SKM-1 treated with dmso at 0.1 percent for 144 hours (cell line): ENCODE measurements around the gene PCTP.
A peak's percentile ranks its signal among the peaks of the same experiment; 100 is the strongest.

ENCODE experiments used
- DNase-seq: peaks from one replicate; lab custom pipeline; 2025; ENCODE audit not compliant: unreplicated experiment; lab: John Stamatoyannopoulos, UW

Gene PCTP

DNA sequence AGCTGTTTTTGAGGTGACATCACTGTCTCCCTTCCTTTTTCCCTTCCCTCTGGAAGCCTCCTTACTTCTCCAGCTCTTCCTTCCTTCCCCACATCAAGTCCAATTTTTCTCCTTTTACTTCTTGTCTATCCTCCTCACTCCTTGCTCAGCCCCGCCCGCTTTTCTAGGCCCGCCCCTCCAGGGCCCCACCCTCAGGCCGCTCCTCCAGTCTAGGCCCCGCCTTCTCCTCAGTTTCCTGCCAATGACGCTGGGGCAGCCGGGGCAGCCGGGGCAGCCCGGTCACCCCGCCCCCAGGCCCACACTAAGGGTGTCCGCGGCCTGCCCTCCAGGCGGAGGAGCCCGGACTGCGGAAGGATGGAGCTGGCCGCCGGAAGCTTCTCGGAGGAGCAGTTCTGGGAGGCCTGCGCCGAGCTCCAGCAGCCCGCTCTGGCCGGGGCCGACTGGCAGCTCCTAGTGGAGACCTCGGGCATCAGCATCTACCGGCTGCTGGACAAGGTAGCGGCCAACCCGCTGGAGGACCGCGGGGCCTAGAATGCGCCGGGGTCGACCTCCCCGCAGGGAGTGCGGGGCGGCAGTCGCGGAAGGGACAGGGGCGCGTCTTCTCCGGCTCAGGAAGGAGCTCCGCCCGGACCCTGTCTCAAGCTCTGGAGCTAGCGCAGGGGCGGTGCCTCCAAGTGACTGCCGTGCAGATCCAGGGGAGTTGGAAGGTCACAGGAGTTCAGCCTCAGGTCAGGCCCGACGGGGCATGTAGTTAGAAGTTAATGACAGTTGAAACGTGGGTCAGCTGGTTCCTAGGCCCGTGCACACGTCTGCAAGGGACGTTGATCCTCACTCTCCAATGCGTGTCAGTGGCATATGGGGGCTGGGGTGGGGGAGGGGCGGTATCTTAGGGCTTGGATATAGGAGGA is at the start of gene PCTP:
PCTP (plus strand) TSS at position 302 of the 908 bp plus-strand sequence; CDS start at position 355, 53 bp downstream.
- peak; percentile 91 for DNase-seq

DNA sequence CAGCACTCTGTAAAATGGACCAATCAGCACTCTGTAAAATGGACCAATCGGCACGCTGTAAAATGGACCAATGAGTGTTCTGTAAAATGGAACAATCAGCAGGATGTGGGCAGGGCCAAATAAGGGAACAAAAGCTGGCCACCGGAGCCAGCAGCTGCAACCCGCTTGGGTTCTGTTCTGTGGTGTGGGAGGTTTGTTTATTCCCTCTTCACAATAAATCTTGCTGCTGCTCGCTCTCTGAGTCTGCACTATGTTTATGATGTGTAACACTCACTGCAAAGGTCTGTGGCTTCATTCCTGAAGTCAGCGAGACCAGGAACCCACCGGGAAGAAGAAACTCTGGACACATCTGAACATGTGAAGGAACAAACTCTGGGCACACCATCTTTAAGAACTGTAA is 48.7 kb upstream of the PCTP start:
- DNase-seq: no peak

DNA sequence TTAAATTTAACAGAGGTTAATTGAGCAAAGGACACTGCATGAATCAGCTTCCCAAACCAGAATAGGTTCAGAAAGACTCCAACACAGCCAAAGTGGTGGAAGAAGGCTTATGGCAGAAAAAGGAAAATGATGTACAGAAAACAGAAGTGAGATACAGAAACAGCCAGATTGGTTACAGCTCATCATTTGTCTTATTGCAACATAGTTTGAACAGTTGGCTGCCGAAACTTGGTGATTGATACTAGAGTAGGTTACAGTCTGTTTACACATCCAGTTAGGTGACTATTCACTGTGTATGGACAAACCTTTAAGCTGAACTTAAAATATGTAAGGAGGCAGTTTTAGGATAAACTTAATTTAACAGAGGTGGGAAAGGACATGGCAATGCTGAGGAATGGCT is 46.5 kb upstream of the PCTP start:
- peak; percentile 29 for DNase-seq

DNA sequence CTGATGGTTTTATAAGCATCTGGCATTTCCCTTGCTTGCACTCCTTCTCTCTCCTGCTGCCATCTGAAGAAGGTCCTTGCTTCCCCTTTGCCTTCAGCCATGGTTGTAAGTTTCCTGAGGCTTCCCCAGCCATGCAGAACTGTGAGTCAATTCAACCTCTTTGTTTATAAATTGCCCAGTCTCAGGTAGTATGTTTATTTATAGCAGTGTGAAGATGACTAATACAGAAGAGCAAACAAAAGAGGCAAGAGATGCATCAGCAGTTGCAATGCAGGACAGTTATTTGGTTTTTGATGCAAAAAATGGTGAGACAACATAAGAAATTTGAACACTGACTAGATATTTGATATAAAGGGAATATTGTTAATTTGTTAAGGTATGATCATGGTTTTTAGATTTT is 45.0 kb upstream of the PCTP start:
- DNase-seq: no peak

DNA sequence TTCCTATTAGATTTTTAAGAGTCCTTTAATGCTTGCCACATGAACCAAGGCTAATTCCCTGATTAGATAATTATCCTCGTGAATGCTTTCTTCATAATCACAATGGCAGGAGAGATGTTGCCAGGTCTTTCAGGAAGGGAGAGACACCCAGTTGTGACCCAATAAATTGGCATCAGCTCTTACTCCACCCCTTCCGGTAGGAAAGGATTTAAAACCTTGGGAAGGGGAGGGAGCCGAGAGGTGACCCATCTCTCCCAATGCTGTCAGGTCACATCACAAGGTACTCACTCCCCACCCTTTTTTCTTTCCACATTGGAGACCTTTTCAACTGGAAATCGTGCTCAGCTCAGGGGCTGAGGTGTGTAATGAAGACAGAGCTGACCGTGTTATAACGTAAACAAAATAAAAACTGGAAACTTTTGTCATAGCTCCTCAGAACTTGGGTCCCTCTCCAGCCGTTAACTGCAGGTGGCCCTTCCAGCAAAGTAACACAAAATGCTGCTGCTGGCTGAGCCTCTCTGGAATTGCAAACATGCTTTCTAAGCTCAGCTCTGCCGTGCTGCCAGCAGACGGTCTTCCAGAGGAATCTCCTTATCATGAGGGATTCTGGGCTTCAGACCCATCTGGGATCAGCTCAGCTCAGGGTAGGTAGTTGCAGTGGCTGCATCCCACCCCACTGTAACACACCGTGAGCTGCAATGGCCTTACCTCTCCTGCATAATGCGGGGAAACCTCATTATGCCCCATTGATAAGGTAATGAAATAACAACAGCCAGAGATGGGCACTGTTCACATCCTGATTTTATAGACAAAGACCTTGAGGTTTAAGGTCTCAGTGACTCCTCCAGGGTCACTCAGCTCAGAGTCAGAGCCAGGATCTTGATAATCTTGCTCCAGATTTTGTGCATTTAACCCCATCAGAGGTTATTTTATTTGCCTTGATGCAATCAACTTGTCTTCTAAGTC is 43.8 kb upstream of the PCTP start:
- no peak for DNase-seq

DNA sequence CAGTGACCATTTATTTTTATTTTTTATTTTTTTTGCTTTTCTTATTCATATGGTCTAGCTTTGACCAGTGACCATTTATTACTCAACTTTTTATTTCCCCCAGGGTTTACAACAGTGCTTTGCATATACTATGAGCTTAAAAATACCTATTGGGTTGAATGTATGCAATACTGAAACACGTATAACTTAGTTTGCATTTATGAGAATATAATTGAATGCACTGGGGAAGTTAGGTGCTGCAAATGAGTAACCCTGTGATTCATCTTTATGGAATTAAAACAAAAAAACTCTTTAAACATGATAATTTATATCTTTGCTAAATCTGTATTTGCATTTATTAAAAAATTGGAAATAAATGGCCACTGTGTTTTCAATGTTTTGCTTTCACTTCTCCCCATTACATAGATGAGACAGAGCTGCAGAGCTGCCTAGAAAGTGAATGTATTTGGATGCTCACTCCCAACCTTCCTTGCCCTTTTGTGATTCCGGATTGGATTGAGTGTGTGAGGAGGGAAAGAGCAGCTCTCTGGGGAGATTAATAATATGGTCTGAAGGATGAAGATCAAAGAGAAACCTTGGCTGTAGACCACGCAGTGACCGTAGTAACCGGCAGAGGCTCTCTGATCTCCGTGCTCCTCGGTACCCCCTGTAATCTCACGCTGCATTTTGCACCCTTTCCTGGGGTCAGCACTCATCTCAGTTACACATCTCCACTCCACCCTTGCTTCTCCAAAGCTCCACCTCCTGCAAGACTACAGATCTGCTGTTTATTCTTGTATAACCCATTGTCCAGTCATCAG is 42.5 kb upstream of the PCTP start:
- no peak for DNase-seq

DNA sequence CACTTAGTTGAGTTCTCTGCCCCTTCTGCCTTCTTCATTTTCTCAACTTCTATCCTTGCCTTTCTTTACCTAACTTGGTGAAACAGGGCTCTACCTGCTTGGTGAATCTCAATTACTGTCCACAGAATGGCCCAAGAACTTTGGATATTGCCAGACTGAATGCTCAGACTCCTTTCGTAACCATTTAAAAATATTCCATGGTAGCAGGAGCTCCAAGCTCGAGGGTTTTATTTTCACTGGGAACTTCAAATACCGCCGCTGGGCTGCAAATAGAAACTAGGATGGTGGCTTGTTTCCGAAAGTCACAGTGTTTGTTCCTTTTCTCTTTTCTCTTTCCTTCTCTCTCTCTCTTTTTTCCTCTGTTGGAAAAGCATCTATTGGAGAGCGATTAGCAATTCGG is 41.4 kb upstream of the PCTP start:
- DNase-seq: no peak

DNA sequence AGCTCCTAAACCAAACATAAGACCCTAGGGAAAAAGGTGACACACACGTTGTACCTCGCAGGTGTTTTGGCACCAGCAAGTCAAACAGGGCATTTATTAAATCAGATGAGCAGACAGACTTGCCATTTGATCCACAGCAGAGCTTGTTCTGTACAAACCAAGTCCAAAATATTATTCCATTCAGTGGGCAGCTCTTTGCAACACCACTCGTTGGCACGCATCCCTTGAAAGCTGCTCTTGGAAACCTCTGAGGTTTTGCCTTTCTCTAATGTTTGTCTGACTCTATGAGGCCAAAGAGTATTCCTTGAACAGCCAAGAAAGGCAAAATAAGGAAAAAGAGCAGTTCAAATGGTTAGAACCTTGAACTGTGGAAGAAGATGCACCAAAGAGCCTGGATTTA is 40.9 kb upstream of the PCTP start:
- DNase-seq: no peak

DNA sequence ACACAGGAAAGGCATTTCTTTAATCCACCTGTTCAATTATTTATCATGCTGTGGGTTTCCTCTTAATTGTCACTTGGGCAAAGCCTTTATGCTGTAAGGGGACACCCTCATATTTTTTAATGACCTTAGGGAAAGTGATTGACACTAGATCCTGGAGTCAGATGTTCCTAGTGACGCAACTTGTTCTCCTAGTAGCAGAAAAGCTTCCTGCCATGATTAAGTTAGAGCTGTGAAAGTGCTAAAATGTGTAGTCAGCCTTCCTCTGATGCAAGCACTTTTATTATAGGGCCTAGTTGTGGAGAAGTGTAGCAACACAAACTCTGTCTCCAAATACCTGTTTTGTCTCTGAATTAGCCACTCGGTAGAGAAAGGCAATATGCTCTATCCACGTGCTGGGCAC is 40.4 kb upstream of the PCTP start:
- peak; percentile 11 for DNase-seq

DNA sequence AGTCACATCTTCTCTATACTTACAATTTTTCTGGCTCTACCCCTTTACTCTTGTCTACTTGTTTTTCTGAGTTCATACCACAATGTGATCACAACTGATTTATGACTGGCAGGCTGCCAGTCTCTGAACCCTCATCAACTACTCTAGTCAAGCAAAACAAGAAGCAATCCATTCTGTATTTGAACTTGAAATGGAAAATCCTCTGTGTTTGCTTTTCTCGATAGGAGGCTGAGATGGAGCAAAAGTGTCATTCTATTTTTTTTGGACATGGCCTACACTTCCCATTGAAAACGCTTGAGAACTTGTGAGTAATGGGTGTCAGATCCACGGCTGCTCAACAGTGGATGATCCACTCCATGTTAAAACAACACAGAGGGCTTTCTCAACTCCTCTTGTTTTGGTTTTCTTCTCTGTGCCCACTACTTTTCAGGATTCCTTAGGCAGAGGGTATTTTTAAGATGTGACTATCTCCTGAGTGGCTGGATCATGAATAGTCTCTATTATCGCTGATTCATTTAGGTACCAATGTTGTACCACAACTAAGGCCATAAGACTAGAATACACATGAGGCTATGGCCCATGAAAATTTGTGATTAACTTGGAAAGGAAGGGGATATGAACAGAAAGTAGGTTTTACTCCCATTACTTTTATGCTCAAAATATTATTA is 39.9 kb upstream of the PCTP start:
- no peak for DNase-seq

DNA sequence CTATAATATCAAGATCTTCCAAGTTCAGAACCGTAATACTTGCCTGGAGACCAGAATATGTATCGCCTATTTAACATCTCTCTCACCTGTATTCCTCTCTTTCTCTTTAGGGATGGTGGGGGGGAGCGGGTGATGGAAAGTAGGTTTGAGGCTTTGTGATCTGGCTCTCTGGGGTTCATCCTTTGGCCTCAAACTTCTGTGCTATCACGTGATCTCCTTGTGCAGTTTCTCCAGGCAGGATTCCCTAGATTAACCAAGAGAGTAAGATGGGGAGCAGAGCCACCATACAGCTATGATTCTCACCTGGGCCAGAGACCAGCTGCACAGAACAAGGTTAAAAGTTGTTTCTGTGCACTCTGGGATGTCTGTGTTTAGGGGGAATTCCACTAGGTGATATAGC is 33.4 kb upstream of the PCTP start:
- DNase-seq: no peak

DNA sequence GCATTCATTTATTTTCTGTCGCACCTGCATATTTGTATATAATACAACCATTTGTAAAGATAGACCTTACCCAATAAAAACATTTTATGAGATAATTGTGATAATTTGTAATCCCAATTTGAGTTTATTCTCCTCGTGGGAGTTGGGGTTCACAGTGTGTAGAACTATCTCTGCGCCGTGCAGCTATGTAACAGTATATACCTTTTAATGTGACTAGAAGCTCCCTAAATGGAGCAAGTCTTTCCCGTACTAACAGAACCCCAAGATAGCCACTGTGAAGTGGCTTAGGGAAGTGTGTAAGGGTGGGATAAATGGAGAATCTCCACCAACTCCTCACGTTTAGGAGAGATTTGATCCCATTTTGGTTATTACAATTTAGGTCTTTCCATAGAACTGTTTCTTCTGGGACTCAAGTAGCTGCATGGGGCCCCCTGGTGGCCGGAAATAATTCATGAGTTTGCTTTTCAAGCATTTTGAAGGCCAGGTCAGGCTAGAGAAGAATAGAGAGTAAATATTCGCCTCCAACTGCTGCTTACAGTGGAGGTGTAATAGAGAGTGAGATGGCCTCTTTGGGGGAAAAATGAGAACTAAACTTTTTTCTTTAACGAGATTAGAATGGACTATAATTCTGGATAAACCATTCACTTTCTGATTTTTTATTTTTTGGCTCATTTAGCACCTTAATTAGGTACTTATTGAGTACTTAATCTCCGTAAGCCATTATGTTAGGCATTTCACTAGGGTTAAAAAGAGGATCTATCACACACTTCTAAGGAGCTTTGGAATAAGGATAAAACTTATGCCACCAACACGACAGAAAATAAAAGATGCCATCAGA is 32.7 kb upstream of the PCTP start:
- DNase-seq: peak; percentile 55

DNA sequence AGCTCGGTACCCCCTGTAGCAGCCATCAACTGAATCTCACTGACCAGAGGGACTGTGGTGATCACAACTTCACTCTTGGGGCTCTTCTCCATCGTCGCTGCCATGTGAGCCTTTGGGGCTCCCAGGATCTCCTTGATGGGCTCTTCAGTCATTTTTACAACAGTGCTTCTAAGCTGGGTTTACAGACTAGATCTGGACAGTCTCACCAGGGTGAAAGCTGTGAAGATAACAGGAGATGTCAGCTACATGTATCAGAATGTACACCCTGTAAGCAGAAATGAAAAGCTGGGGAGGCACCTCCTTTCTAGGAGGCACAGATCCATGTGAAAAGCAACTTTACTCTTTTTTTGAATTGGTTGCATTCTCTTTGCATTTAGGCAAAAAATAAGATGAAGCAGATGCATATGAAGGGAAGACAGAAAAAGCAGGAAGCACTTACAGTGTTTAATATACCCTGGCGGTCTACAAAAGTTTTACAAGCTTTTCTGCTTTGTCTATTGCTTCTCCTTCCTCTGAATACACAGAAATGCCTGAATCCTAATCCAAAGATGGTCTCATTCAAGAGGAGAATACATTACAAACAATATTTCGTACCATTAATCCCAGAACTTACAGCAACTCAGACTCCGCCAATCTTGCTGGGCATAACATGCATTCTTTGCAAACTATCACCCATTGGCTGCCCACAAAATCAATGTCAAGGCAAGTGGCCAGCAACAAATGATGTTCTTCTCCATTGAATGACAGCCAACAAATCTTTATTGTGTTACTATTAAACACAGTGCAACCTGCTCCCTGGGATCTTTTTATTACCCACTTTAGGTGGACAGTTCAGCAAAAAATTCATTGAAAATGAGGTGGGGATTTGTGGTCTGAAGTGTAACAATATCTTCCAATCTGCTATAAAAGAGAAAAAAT is 29.7 kb upstream of the PCTP start:
- no peak for DNase-seq

DNA sequence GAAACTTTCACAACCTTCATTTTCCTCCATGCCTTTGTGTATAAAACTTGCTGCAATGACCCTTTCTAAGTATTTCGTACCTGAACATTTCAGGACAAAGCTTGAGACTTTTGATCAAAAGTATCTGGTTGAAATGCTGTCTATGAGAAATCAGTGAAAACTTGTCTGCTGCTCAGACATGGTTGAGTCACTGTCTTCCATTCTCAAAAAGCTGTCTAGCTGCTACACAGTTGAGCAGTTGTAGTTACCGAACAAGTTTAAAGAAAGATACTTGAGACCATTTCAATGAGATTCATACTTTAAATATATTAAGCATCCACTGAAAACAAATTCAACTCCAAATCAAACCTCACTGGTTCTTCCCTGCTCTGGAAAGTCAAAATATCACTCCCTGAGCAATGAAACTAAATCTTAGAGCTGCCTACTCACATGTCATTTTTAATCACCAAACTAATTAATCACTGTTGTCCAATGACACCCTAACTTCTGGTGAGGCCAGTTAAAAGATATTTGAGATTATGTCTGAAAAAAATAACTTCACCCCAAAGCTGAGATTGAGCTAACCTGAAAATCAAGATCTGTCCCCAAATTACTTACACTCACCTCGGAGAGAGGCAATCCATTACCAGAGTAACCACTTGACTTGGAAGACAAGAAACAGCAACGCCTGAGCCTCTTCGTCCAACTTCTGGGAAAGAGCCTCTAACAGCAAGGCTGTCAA is 28.7 kb upstream of the PCTP start:
- no peak for DNase-seq

DNA sequence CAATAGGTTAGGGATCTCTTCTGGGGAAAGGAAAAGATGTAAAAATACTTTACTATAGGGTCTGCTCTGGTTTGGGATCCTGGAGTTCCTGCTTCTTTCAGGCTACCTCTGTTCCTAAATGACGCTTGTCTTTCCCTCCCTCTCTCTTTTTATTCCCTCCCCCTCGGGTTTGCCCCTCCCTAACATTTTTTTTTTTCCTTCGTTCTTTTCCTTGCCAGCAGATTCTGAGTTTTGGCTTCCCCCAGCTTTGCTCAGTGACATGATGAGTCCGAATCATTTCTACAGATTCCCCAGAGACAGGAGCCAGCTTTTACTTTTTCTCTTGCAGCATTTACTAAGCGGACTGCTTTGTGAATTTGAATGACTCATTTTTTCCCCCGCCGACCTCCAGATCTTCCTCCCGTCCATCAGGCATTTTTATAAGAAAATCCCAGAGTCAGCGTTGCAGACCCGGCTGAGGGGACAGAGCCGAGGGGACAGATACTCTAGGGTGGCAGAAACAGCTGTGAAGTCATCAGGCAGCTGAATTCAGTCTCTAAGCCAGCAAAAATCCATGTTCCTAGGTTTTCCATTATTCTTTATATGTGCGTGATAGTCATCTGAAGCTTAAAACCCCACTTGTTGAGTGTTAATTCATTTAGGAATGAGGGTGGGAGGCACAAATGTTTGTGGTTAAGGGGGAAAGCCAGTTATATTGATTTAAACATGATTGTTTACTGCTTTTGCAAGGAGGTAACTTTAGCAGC is 27.9 kb upstream of the PCTP start, which contains the start of gene TMEM100:
TMEM100 (minus strand) TSS at position 123 of the 746 bp plus-strand sequence. CDS start 1,794 bp downstream, outside the sequence.
- no peak for DNase-seq

DNA sequence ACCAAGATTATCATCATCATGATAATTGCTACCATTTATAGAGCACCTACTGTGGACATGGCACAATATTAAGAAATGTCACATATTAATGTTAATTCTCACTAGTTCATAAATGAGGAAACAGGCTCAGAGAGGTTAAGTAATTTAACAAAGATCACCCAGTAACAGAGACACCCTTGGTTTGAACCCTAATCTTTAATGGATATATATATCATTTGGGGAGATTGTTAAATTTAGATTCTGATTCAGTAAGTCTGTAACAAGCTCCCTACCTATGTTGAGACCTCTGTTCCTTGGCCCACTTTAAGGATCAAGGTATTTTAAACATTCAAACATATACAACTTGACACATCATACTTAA is 27.4 kb upstream of the PCTP start:
- DNase-seq: no peak

DNA sequence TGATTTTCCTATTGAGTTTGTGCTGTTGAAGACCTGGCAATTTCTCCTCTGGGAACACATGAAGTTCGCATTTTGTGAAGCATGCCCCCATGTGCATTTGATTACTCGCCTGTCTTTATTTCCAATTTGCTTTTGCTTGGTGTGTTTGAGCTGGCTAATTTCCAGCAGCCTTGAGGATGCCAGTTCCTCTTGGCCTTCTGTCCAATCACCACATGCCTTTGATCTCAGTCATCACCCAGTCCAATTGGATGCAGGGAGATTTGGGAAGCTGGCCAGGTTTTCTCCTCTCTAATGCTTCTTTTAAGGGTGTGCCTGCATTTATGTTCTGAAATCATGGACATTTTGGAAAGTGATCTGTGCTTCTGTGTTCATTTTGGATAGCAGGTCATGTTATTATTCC is 24.4 kb upstream of the PCTP start:
- no peak for DNase-seq
